OCI-M2 (cell line): ENCODE measurements around the gene BANP.
"Not testable (repeated sequence)": the region's sequence is repeated elsewhere in the genome, so short reads cannot be mapped to it uniquely, and the experiment has no call there.

ENCODE experiments used
- DNase-seq: peaks from one replicate; lab custom pipeline; 2025; ENCODE audit not compliant: unreplicated experiment; lab: John Stamatoyannopoulos, UW

BANP gene

GRCh38 chr16:87990254-87990653, 39.0 kb downstream of the BANP start:
- not testable (repeated sequence) for DNase-seq

- not testable (repeated sequence) for DNase-seq
Observed at GRCh38 chr16:87992142-87992541, 40.9 kb downstream of the BANP start.

- no peak for DNase-seq
Observed at GRCh38 chr16:87993901-87994300, 42.7 kb downstream of the BANP start.

GRCh38 chr16:87995644-87996043, 44.4 kb downstream of the BANP start:
- DNase-seq = no peak

DNA sequence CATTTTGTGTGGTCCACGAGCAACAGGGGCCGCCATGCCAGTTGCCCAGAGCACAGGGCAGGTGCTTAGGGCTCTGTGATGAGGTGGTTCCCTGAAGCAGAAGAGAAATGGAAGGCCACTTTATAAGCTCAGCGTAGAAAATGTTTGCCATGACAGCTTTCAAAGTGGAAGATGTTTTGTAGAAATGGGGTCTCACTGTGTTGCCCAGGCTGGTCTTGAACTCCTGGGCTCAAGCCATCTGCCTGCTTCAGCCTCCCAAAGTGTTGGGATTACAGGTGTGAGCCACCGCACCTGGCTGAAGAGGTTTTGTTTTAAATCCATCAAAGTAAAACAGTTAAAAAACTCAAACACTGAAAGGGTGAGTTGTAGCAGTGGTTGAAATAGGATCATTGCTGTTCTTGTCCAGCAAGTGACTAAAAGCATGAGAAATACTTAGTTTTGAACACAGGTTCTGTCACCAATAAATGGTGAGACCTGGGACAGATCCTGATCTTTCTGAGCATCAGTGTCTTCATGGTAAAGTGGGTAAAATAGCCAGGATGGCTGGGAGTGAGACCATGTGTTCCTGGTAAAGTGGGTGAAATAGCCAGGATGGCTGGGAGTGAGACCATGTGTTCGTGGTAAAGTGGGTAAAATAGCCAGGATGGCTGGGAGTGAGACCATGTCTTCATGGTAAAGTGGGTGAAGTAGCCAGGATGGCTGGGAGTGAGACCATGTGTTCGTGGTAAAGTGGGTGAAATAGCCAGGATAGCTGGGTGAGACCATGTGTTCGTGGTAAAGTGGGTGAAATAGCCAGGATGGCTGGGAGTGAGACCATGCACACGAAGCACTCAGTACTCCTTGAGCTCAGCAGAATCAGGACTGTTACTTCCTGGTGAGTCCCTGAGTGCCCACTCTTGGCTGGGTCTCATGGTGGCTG, 46.0 kb downstream of the BANP start:
- DNase-seq = no peak

DNA sequence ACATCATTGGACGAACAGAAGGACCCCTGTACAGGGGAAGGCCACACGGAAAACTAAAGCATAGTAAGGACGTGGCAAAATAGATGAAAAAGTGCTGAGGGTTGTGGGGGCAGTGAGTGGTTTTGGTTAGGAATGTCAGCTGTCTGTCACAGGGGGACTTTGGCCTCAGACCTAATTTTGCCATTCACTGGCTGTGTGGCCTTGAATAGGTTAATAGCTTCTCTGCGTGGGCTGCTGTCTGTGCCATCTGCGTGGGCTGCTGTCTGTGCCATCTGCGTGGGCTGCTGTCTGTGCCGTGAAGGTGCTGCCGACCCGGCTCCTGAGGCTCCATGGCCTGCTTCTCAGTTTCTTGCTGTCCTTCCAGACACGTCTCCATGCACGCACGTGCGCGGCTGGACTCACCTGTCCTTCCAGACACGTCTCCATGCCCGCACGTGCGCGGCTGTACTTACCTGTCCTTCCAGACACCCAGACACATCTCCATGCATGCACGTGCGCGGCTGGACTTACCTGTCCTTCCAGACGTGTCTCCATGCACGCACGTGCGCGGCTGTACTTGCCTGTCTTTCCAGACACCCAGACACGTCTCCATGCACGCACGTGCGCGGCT, 47.1 kb downstream of the BANP start:
- not testable (repeated sequence) for DNase-seq

DNA sequence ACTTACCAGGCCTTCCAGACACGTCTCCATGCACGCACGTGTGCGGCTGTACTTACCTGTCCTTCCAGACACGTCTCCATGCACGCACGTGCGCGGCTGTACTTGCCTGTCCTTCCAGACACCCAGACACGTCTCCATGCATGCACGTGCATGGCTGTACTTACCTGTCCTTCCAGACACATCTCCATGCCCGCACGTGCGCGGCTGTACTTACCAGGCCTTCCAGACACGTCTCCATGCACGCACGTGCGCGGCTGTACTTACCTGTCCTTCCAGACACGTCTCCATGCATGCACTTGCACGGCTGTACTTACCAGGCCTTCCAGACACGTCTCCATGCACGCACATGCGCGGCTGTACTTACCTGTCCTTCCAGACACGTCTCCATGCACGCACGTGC, 47.8 kb downstream of the BANP start:
- DNase-seq = not testable (repeated sequence)

GRCh38 chr16:88002211-88002610, 51.0 kb downstream of the BANP start:
- no peak for DNase-seq

GRCh38 chr16:88002749-88003148, 51.5 kb downstream of the BANP start:
- no peak for DNase-seq

DNA sequence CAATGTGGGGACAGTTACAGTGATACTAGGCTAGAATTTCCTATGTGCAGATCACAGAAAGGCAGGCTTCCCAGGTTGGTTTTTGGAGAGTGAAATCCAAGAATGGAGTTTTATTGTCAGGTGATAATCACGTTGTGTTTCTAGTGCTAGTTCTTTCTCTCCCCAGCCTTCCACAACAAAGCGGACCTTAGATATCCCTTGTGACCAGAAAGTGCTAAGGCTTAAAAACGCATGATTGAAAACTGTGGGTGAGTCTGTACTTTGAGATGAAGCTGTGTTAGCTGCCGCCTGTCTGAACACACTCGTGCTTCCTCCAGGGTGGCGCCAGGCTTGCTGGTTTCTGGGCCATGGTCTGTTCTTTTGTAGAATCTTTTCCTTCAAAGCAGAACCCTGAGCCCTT, 52.1 kb downstream of the BANP start:
- DNase-seq = no peak

DNA sequence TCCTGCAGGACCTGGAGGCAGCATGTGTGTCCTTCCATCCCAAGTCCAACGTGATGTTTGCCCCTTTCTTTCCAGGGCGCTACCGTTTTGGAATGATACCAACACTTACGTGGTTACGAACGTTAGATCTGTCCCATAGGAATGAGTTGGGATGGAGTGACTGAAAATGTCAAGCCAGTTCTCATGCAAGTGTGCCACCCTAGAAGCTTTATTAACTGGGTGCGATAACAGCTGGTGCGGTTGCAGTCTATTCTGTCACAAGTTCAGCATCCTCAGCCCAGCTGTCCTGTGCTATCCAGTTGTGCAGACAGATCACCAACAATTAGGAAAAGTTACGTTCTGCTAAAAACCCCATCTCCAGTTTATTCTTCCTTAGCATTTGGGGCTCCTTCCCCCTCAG, 52.5 kb downstream of the BANP start:
- no peak for DNase-seq

- no peak for DNase-seq
Observed at GRCh38 chr16:88004391-88004790, 53.2 kb downstream of the BANP start.

- no peak for DNase-seq
Observed at GRCh38 chr16:88005181-88005581, 53.9 kb downstream of the BANP start.

- DNase-seq = no peak
Observed at GRCh38 chr16:88005968-88006367, 54.7 kb downstream of the BANP start.

GRCh38 chr16:88007321-88007731, 56.1 kb downstream of the BANP start:
- no peak for DNase-seq

DNA sequence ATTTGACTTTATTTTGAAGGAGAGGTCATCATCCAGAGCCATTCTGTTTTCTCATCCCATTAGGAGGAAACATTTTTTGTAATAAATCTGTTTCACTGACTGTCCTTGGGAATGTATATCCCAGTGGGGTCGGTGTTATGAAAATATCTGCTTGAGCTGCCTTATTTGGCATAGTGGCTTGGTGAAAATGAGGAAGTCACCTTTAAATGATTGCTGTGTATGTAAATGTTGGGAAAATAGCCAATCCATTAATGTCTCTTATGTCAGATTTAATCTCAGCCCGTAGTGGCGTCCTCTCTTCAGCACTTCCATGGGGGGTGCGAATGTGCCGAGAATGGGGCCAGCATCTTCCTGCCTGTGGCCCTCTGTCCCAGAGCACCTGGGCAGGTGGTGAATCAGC, 57.6 kb downstream of the BANP start:
- DNase-seq = no peak

DNA sequence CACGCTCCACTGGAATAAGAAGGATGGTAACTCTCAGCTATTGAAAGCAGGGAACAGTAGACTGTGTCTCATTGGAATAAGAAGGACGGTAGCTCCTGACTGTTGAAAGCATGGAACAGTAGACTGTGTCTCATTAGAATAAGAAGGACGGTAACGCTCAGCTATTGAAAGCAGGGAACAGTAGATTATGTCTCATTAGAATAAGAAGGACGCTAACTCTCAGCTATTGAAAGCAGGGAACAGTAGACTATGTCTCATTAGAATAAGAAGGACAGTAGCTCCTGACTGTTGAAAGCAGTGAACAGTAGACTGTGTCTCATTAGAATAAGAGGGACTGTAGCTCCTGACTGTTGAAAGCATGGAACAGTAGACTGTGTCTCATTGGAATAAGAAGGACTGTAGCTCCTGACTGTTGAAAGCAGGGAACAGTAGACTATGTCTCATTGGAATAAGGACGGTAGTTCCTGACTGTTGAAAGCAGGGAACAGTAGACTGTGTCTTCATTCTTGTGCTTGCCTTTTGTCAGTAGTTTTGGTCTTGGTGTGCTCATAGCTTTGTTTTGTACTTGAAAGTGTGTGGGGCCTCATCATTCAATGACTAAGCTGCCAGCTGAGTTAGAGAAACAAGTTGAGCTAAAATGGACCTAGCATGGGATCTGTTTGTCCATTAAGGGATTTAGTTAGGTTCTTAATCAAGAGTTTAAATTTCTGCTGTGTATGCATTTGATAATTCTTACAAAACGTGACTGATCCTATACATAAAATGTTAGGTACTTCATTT, 58.5 kb downstream of the BANP start:
- DNase-seq = no peak

DNA sequence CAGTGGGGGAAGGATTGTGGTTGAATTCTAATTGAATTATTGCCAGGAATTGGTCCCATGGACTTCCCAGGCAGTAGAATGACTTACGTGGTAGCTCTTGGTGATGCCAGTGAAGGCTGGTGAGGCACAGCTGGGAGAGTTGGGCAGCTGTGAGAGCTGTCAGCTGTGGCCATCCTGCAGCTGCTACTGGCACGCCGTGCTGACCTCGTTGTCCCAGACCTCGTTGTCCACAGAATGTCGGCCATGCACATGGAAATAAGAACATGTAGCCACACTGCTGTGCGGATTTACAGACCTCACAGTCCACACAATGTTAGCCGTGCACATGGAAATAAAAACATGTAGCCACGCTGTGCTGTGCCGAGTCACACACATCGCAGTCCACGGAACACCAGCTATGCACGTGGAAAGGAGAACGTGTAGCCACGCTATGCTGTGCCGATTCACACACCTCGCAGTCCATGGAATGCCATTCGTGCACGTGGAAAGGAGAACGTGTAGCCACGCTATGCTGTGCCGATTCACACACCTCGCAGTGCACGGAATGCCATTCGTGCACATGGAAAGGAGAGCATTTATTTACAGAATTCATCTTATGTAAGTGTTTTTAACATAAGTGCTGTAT, 59.2 kb downstream of the BANP start:
- no peak for DNase-seq

- DNase-seq = no peak
Observed at GRCh38 chr16:88010968-88011483, 59.8 kb downstream of the BANP start.

DNA sequence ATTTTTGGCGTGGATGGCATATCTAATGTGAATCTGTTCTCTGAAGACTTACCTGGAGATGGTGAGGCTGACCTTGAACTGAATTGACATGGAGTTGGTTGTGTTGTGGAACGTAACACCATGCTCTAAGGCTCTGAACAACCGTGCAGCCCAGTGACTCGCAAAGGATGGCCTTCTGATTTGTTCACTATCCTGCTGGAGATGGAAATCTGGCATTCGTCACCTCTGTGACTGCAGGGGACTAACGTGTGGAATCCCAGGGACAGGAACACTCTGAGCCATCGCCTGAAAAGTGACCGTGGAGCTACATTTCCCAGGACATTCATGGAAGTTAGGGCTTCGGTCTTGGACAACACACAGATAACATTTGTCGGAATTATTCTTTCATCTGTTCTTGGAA, 61.1 kb downstream of the BANP start:
- DNase-seq = no peak

DNA sequence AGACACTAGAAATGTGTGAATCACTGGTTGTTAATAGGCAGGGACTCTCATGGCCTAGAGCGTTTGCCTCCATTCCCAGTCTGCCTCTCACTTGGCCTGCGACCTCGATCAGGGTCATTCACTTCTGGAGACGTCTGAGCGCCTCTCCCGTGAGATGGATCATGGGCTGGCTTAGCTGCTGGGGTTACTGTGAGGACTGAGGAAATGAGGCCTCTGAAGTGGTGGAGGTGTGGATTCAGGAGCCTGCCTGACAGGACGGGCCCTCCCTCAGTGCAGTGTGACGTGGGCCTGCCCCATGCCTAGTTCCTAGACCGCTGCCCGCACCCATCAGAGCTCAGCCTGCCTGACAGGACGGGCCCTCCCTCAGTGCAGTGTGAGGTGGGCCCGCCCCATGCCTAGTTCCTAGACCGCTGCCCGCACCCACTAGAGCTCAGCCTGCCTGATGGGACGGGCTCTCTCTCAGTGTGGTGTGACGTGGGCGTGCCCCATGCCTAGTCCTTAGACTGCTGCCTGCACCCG, 61.9 kb downstream of the BANP start:
- DNase-seq = no peak
